H9 (cell line): ENCODE results near the gene ZNF606. TPM values are rescaled to one million over a fixed set of nuclear protein-coding genes. Genes with fewer than 3 reads are reported as not detected.

Experiments used
- DNase-seq: peaks from one replicate; pipeline ENCODE4 v3.0.0-alpha.2; 2017
- H2AFZ ChIP-seq: one replicate; pipeline ENCODE4 v1.6.1; 2013; ENCODE audit warnings: mild to moderate bottlenecking, low read length, control low read depth, moderate library complexity
- H2AK5ac ChIP-seq: 2 replicates; pipeline ENCODE4 v1.6.1; 2013; ENCODE audit warnings: low read length, control low read depth, mixed read lengths; ENCODE audit not compliant: insufficient read length
- H2BK120ac ChIP-seq: one replicate; pipeline ENCODE4 v1.6.1; 2013; ENCODE audit warnings: low read depth, mild to moderate bottlenecking, low read length, control low read depth, inconsistent platforms; ENCODE audit not compliant: poor library complexity, severe bottlenecking
- H2BK12ac ChIP-seq: 2 replicates; pipeline ENCODE4 v1.6.1; 2013; ENCODE audit warnings: low read length, control low read depth, mixed read lengths, low read depth; ENCODE audit not compliant: insufficient read length
- H2BK15ac ChIP-seq: 2 replicates; pipeline ENCODE4 v1.6.1; 2013; ENCODE audit warnings: low read depth, low read length, control low read depth
- H2BK20ac ChIP-seq: one replicate; pipeline ENCODE4 v1.6.1; 2013; ENCODE audit warnings: low read depth, mild to moderate bottlenecking, low read length, control low read depth, inconsistent platforms; ENCODE audit not compliant: poor library complexity, severe bottlenecking
- H2BK5ac ChIP-seq: 2 replicates; pipeline ENCODE4 v1.6.1; 2013; ENCODE audit warnings: low read length, control low read depth, mixed read lengths; ENCODE audit not compliant: insufficient read length
- H3K14ac ChIP-seq: 2 replicates; pipeline ENCODE4 v1.6.1; 2013; ENCODE audit warnings: low read length, control low read depth; ENCODE audit not compliant: insufficient read depth
- H3K18ac ChIP-seq: 2 replicates; pipeline ENCODE4 v1.6.1; 2013; ENCODE audit warnings: low read depth, mild to moderate bottlenecking, mixed read lengths, low read length, control low read depth; ENCODE audit not compliant: insufficient read length
- H3K23ac ChIP-seq: 2 replicates; pipeline ENCODE4 v1.6.1; 2013; ENCODE audit warnings: low read length, control low read depth, mixed read lengths, low read depth; ENCODE audit not compliant: insufficient read length
- H3K23me2 ChIP-seq: 2 replicates; pipeline ENCODE4 v1.6.1; 2013; ENCODE audit warnings: low read depth, mild to moderate bottlenecking, mixed read lengths, low read length, control low read depth; ENCODE audit not compliant: insufficient read length, poor library complexity, severe bottlenecking
- H3K27ac ChIP-seq: 2 replicates; pipeline ENCODE4 v1.5.1; 2013; ENCODE audit warnings: low read length, control low read depth, mixed read lengths, low read depth; ENCODE audit not compliant: insufficient read length
- H3K27me3 ChIP-seq: 2 replicates; pipeline ENCODE4 v1.6.1; 2013; ENCODE audit warnings: low read length, control low read depth, inconsistent platforms; ENCODE audit not compliant: insufficient read depth
- H3K4ac ChIP-seq: 2 replicates; pipeline ENCODE4 v1.6.1; 2013; ENCODE audit warnings: low read depth, mild to moderate bottlenecking, control low read depth, inconsistent platforms, low read length, moderate library complexity
- H3K4me1 ChIP-seq: 2 replicates; pipeline ENCODE4 v1.6.1; 2013; ENCODE audit warnings: low read length, control low read depth, inconsistent platforms; ENCODE audit not compliant: insufficient read depth
- H3K4me2 ChIP-seq: 2 replicates; pipeline ENCODE4 v1.6.1; 2013; ENCODE audit warnings: low read length, control low read depth, mixed read lengths; ENCODE audit not compliant: insufficient read length, insufficient read depth
- H3K56ac ChIP-seq: 2 replicates; pipeline ENCODE4 v1.6.1; 2013; ENCODE audit warnings: low read depth, mild to moderate bottlenecking, mixed read lengths, low read length, control low read depth; ENCODE audit not compliant: insufficient read length
- H3K79me1 ChIP-seq: 2 replicates; pipeline ENCODE4 v1.6.1; 2013; ENCODE audit warnings: low read depth, mild to moderate bottlenecking, moderate library complexity, low read length, control low read depth, inconsistent platforms; ENCODE audit not compliant: insufficient read depth, poor library complexity, severe bottlenecking
- H3K79me2 ChIP-seq: 2 replicates; pipeline ENCODE4 v1.6.1; 2013; ENCODE audit warnings: low read length, control low read depth, inconsistent platforms; ENCODE audit not compliant: insufficient read depth
- H3K9ac ChIP-seq: 2 replicates; pipeline ENCODE4 v1.6.1; 2013; ENCODE audit warnings: low read length, control low read depth, mixed read lengths; ENCODE audit not compliant: insufficient read length; ENCODE audit errors: extremely low read depth
- H3K9me3 ChIP-seq: one replicate; pipeline ENCODE4 v1.6.1; 2013; ENCODE audit warnings: low read depth, low read length, inconsistent platforms; ENCODE audit not compliant: control insufficient read depth
- H3T11ph ChIP-seq: one replicate; pipeline ENCODE4 v1.6.1; 2013; ENCODE audit warnings: mild to moderate bottlenecking, low read length, control low read depth, inconsistent platforms
- H4K20me1 ChIP-seq: one replicate; pipeline ENCODE4 v1.6.1; 2013; ENCODE audit not compliant: control insufficient read depth, insufficient read length, insufficient read depth
- H4K5ac ChIP-seq: 2 replicates; pipeline ENCODE4 v1.6.1; 2013; ENCODE audit warnings: low read depth, mild to moderate bottlenecking, mixed read lengths, low read length, control low read depth; ENCODE audit not compliant: insufficient read length
- H4K8ac ChIP-seq: replicated peaks from 2 replicates; pipeline ENCODE4 v1.6.1; 2013; ENCODE audit warnings: low read length, control low read depth, mixed read lengths, low read depth; ENCODE audit not compliant: insufficient read length
- H4K91ac ChIP-seq: 2 replicates; pipeline ENCODE4 v1.6.1; 2013; ENCODE audit warnings: low read depth, mild to moderate bottlenecking, moderate library complexity, mixed read lengths, low read length, control low read depth; ENCODE audit not compliant: insufficient read length
- H3K27ac Mint-ChIP-seq, 3 experiments: 2 replicates in 2 of 3; 3 replicates in 1 of 3; pipeline ENCODE4 v1.8.0; 2020 to 2021; ENCODE audit warnings: mixed read lengths in 3 of 3, mild to moderate bottlenecking in 1 of 3, moderate library complexity in 1 of 3
- H3K27me3 Mint-ChIP-seq: 2 replicates; pipeline ENCODE4 v1.8.0; 2021; ENCODE audit warnings: low read depth, mild to moderate bottlenecking, moderate library complexity, mixed read lengths
- H3K36me3 Mint-ChIP-seq, 3 experiments: 2 replicates in 2 of 3; 3 replicates in 1 of 3; pipeline ENCODE4 v1.8.0; 2020 to 2021; ENCODE audit warnings: low read depth in 3 of 3, mixed read lengths in 3 of 3; ENCODE audit not compliant: insufficient read depth in 1 of 3
- H3K4me1 Mint-ChIP-seq, 2 experiments: 2 replicates each; pipeline ENCODE4 v1.8.0; 2020; ENCODE audit warnings: mixed read lengths in 2 of 2
- H3K4me3 Mint-ChIP-seq, 2 experiments: 2 replicates in 1 of 2; 3 replicates in 1 of 2; pipeline ENCODE4 v1.8.0; 2020 to 2021; ENCODE audit warnings: mild to moderate bottlenecking in 2 of 2, mixed read lengths in 2 of 2, moderate library complexity in 1 of 2
- H3K9me3 Mint-ChIP-seq, 2 experiments: 2 replicates in 1 of 2; 3 replicates in 1 of 2; pipeline ENCODE4 v1.8.0; 2020; ENCODE audit warnings: mild to moderate bottlenecking in 2 of 2, mixed read lengths in 2 of 2, moderate library complexity in 1 of 2
- CTCF ChIP-seq: fragments of 200-600 bp; sonication (generic); conservative IDR thresholded peaks from 3 replicates; pipeline ENCODE4 v1.8.0; 2021; ENCODE audit warnings: antibody characterized with exemption, mild to moderate bottlenecking
- WGBS: extraction: QIAGEN DNeasy Blood & Tissue Kit; methylation state at CpG from one replicate; pipeline ENCODE4 v1.1.7; 2013; ENCODE audit warnings: missing lambda C conversion rate, low lambda C conversion rate, mixed read lengths; ENCODE audit not compliant: insufficient read length; ENCODE audit errors: extremely low coverage; 5-methylcytosine and 5-hydroxymethylcytosine counted together
- total RNA-seq: library from RNA; stranded (reverse); gene quantifications from 2 replicates; pipeline ENCODE4 v1.2.1, GENCODE V29; 2021

The ZNF606 gene
- total RNA-seq, 1 experiment from 2014 or later: 13.4 TPM

GRCh38 chr19:57949702-57950101, 52.9 kb downstream of the ZNF606 start:
- Mint-ChIP-seq H3K27ac (no peak overlapping the region), H3K4me3 (no peak overlapping the region), H3K9me3 (peaks cover 45 to 59% of the 10 kb centered on the region in 2 experiments), H3K36me3 (peaks cover 0 to 20% (median 14%) of the 10 kb centered on the region in 3 experiments; a peak in 6 of 7 replicates), H3K4me1 (peaks cover 12 to 15% of the 10 kb centered on the region in 2 experiments), H3K27me3 (peaks cover 8% of the 10 kb centered on the region; the same call in 1 of the 2 replicates)
- Histone ChIP-seq H2BK5ac (no peak overlapping the region), H3K4me2 (no peak overlapping the region), H3K14ac (no peak overlapping the region), H3K27ac (no peak overlapping the region), H2BK15ac (no peak overlapping the region), H3K9me3 (peaks cover 19% of the 10 kb centered on the region), H3K23me2 (peaks cover 8% of the 10 kb centered on the region), H2AK5ac (no peak overlapping the region), H3K4me1 (no peaks in the 10 kb centered on the region), H4K20me1 (no peaks in the 10 kb centered on the region), H3K18ac (no peak overlapping the region), H2BK20ac (no peak overlapping the region), H3K79me2 (peaks cover 22% of the 10 kb centered on the region), H3T11ph (no peak overlapping the region), H4K8ac (no peak overlapping the region), H4K5ac (no peak overlapping the region), H2AFZ (no peak overlapping the region), H2BK120ac (no peak overlapping the region), H3K27me3 (no peaks in the 10 kb centered on the region), H3K9ac (no peak overlapping the region), H3K4ac (no peak overlapping the region), H2BK12ac (no peak overlapping the region), H3K56ac (no peak overlapping the region), H3K79me1 (peaks cover 3% of the 10 kb centered on the region), H4K91ac (no peak overlapping the region), H3K23ac (no peak overlapping the region)
- no peak for TF ChIP-seq CTCF
- DNase-seq: no peak
- WGBS: no CpG with 5 or more reads among the region's 12 CpGs
